GM21528 (cell line): Measurements from ENCODE around the gene ATP2B3.

ENCODE experiments used
- ATAC-seq: cut with Tn5 transposase; IDR thresholded peaks from one replicate; pipeline ENCODE4 v1.9.1; 2021; ENCODE audit warnings: mild to moderate bottlenecking, moderate library complexity; ENCODE audit not compliant: unreplicated experiment, low FRiP score

ATP2B3 gene

DNA sequence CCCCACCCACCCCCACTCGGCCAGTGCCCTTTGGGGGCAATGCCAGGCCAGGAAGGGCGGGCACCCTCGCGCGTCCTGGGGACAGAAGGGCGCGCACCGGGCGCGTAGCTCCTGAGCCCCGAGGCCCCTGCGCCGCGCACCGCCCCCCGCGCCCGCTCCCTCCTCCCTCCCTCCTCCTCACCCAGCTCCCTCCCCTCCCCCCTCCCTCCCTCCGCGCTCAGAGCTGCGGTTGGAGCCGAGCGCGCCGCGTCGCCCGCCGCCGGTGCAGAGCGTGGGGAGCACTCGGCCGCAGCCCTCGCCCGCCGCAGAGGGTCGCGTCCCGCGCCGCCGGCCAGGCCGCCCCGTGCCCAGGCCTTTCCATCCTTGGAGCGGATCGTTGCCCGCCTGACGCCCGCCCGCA, at the start of gene ATP2B3:
Gene ATP2B3 (plus strand): TSS at position 220 of the 400 bp plus-strand sequence. CDS start 18,606 bp downstream, outside the sequence.
- ATAC-seq: no peak

DNA sequence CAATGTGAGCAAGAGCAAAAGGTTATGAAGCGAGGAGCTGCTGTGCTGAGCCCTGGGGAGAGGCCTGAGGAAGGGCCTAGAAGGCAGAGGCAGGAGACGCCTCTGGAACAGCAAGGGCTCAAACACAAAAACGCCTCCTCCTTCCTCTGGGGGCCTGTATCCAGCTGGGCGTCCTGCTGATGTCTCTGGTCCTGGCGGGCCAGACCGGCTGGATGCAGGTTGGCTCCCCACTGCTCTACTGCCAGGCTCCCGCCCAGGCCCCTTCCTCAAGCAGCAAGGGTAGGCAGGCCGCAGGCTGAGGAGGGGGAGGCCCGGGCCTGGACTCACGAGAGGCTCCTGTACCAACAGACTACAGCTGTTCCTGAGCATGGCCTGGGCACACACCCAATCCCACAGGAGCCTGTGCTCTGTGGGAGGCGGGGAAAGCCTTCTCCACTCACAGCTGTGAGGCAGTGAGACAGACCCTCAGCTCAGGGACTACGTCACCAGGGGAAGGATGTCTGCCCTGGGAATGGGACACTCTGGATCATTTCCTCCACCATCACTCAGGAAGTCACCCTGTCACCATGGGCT, 49.3 kb upstream of the ATP2B3 start:
- no peak for ATAC-seq

DNA sequence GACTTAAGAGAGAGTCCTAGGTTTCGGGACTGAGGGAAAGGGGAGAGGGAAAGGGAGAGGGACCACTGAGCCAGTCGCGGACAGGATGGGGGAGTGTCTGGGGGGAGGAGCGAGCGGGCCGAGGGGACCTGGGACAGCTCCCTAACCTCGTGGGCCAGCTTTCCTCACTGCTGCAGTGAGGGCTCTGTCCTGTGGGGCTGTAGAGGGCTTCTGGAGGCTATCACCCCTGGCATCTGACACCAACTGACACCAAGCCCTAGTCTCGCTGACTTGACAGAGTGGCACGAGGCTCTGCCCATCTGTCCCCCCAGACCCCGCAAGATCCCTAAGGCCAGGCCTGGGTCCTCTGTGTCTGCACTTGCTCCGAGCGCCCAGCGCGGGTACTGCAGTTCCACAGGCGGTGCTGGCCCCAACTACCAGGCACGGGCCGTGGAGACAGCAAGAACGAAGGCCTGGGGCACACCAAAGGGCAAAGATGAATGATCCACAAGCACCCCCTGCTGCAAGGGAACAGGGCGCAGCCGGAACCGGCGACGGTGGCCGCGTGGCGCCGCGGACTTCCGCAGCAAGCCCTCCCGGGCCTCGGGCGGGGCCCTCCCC, 47.5 kb upstream of the ATP2B3 start:
- ATAC-seq: peak; percentile 52

DNA sequence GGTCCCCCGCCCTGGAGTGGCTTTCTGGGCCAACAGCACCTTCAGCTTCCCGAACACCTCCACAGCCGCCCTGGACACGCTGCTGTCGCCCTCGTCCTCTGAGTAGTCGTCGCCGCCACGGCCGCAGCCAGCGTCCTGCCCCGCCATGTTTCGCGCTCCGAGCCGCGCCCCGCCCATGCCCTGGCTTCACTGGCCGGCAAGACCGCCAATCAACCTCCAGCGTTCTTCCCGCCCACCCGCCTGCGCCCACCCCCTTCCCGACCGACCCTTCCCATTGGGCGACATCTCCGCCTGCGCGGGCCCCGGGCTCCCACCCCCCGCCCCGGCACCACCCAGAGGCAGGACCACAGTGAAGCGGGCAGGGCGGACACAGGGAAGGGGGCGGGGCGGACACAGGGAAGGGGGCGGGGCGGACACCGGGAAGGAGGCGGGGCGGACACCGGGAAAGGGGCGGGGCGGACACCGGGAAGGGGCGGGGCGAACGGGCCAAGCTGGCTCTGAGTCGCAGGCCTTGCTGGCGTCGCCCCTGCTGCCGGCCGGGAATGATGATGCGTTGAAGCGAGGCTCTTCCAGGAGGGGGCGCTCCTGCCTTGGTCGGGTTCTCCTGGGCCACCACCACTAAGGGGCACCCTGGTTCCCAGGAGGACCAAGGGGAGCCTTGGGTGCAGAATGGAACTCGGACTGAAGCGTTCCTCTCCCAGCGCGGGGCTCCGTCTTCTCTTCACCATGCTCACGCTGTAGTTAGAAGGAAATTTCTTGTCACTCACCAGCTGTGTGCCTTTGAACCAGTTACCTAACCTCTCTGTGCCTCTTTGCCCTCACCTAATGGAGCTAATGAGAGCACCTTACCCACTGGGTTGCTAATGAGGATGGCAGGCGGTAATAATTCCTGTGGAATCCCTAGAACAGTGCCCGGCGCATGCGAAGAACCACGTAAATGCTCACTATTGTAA, 46.8 kb upstream of the ATP2B3 start, which contains the start of gene HAUS7:
Gene HAUS7 (minus strand): TSS at position 166 of the 953 bp plus-strand sequence. CDS start 19 bp downstream, at position 147.
- ATAC-seq: peak; percentile 81

DNA sequence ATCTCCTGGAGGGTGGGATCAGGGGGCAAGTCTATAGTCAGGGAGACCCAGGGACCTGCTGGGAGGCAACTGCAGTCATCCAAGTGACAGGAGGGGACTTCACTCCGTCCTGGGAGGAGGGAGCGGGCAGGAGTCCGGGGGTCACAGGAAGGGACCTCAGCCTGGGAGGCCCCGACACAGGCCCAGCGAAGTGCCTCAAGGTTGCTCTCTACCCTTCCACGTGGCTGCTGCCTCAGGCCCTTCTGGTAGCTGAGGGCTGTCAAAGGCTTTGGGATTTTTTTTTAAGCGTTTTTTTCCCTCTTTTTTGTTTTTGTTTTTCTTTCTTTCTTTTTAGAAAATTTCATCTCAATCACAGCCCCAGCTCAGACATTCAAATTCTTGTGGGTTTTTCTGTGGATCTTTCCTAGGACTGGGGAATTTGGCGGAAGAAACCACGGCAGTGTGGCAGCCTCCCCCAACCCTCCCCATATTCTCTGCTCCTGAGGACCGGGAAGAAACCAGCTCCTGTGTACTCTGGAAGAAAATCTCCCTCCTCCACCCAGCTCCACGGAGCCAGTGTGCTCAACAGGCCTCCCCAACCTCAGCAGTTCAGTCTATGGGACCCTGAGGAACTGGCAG, 45.7 kb upstream of the ATP2B3 start:
- no peak for ATAC-seq

DNA sequence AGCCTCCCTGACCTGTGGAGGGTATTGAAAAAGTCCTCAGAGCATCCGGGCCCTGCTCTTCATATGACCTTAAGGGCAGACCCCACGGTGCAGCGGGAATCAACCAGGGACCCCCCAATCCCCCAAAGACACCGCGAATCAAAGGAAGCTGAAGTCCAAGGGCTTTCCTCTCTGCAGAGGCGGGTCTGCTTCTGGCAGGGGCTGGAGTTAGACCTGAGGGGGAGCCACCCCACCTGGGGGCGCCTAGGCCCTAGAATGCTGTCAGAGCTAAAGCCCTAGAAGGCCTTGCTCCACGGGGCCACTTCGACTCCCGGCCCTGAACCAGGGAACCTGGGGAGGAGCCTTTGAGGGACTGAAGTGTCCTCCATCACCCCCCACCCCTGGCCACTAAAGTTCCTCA, 44.3 kb upstream of the ATP2B3 start:
- ATAC-seq: no peak

DNA sequence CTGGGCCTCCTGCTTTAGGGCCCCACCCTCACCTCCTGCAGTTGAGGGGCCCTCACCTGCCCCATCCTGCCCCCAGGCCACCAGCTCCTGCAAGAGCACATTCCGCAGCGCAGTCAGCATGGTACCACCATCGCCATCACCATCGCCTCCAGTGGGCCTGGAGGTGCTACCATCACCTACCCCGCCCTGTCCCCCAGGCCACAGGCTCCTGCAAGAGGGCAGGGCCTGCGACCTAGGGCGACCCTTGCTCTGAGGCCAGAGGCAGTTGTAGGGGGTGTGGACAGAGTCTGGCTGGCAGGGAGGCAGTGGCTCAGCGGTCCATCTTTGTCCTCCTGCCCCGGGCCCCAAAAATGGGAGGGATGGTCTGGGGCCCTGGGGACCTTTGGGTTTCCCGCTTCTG, 43.2 kb upstream of the ATP2B3 start:
- ATAC-seq: no peak

DNA sequence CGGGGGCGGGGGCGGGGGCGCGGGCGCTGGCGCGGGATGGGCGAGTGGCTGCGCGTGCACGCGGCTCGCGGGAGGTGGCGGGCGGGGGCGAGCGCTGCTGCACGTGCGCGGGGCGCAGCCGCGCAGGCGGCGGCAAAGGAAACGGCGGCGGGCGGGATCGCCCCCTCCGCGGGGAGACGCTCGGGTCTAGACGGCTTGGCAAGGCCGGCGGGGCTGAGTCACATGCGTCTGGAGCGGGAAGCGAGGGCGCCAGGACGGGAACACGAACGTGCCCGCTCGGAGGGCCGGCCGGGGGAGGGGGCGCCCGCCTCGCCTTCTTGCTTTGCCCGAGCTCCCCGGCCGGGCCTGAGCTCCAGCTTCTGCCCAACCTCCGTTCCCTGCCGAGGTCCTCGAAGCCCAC, 42.7 kb upstream of the ATP2B3 start:
- no peak for ATAC-seq

DNA sequence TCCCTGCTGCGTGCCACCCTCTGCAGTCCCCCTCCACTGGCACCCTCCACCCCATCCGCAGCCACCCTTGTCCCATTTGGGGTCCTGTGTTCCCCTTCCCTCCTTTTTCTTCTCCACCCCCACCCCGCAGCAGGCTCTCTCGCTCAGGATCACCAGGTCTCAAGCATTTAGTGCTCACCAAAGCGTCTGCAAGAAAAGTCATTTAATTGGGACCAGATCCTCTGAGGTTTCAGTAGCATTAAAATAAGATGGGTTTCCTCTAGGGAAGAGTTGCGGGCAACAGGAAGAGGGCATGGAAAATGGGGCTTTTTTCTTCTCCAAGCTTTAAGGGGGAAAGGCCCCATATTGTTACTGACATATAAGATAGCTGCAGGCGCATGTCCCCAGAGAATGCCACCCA, 42.2 kb upstream of the ATP2B3 start:
- no peak for ATAC-seq

DNA sequence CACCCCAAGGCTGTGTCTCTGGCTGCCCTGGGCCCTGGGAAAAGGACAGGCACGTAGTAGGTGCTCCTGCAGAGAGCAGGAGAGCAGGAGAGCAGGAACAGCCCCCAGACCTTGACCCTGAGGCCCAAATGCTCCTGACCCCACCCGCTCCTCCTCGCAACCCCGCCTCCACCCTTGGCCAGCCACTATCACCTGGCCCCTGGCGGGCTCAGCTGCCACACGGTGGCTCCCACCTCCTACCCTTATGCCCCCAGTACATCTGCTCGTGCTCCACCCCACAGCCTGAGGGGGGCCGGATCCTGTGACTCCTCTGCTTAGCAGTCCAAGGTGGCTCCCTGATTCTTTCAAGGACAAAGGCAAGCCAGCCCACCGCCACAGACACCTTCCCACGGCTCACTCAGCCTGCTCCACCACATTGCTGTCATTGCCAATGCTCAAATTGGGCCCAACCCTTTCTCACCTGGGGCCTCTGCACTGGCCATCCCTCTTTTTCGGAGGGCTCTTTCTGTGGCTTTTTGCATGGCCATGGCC, 41.6 kb upstream of the ATP2B3 start:
- no peak for ATAC-seq

DNA sequence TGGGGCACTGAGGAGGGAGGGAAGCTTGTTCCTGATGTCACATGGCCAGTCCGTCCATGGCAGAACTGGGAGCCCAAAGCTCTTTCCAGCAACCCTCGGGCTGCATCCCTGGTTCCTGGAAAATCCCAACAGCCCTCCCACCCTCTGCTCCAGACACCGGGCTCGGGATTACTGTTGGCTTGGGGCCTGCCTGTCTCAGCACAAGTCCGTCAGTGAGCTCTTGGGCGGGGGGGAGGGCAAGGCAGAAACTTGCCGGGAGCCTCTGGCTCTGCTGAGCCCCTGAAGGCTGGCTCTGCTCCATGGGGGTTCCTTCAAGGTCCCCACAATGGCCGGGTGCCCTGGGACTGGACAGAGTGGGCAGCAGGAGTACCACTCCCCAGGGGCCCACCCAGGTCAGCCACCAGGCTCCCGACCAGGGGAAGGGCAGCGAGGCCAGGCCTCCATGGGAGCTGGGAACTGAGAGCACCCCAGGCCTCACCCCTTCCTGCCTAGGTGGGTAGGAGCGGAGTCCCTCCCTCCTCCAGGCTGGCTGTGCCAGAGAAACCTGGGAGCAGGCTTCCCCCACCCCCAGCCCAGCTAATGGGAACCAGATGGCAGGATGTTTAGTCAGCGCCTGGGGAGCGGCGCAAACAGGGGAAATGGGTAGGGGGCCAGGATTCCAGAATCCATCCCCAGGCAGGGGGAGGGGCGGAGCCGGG, 40.6 kb upstream of the ATP2B3 start:
- no peak for ATAC-seq

DNA sequence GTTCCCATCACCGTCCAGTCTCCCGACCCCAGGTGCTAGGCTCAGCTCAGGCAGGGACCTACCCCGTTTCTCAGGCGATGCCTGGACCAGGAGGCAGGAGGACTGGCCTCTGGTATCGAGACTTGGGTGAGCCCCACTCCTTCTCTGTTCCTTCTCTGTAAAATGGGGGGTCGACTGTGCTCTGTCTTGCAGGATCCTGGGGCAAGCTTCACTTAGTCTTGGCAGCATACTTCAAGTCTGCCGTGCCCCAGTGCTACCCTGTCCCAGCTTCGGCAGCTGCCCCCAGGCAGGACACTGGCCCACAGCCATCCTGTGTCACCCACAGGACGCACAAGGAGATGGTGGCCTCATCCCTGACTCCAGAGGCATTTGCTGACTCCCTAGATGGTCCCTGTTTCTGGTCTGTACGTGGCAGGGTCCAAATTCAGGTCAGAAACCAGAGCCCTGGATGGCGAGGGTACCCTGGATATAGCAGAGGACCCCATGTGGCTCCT, 40.0 kb upstream of the ATP2B3 start:
- no peak for ATAC-seq

DNA sequence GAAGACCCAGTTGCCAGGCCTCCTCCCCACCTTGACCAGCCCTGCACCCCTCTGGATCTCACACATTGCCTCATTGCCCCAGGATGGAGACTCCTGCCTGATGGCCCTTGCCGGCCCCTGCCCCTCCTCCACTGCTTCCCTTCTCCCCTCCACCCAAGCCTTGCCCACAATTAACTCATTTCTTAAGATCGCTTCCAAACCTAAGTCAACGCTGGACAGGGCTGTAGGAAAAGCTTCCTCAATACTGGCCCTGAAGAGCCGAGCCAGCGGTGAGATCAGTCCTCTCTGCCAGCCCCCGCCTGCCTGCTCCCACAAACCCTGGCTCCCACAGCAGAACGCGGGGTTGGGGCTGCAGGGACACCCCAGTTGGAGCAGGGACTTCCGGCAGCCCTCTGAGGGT, 39.5 kb upstream of the ATP2B3 start:
- no peak for ATAC-seq

DNA sequence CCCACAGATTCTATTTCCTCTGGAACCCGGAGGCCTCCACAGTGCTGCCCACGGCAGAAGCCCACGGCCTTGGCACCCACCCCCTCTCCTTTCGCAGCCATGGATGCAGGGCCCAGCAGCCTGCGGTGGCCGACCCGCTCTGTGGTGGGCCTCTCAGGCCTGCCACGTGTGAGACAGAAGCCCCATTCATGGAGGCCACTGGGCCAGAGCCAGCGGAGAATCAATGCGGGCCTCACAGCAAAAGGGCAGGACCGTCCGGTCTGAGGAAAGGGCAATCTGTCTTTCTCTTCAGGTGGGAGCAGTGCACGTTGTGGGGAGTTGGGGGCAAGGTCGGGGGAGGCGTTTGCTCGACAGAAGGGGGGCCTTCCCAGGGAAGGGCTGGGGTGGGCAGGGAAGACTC, 38.7 kb upstream of the ATP2B3 start:
- ATAC-seq: no peak

DNA sequence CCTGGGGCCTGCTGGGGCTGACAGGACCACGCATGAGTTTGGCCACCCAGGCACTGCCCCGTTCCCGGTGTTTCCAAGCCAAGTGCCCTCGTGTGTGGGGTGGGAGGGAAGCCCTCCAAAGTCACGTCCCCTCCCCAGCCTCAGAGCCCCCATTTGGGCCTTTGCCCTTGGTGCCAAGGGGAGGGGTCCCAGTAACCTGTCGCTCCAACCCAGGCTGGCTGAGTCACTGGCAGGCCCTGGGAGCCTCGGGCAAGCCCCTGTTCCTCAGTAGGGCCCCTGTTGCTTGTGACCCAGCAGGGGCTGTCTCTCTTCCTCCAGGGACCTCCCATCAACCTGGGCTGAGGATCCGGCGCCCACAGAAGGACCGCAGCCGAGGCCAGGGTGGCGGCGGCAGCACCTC, 36.4 kb upstream of the ATP2B3 start:
- ATAC-seq: no peak

DNA sequence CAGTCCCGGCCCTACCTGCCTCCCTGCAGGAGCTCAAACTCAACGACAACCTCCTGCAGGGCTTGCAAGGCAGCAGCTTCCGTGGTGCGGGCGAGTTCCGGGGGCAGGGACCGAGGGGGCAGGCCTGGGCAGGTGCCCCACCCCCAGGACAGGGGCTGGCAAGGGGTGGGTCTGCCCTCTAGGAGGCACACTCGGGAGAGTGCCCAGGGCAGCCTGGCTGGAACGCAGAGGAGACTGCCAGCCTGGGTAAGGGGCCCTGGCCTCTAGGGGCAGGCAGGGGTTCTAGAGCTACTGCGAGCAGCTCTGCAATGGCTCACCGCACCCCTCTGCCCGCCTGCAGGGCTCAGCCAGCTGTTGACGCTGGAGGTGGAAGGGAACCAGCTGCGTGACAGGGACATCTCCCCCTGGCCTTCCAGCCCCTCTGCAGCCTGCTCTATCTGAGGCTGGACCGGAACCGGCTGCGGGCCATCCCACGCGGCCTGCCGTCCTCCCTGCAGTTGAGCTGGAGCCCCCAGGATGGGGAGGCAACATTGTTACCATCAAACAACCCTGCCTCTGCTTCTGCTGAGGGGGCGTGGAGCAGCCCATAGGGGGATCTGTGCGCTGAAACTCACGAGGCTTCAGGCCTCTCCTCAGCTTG, 34.9 kb upstream of the ATP2B3 start:
- ATAC-seq: no peak

DNA sequence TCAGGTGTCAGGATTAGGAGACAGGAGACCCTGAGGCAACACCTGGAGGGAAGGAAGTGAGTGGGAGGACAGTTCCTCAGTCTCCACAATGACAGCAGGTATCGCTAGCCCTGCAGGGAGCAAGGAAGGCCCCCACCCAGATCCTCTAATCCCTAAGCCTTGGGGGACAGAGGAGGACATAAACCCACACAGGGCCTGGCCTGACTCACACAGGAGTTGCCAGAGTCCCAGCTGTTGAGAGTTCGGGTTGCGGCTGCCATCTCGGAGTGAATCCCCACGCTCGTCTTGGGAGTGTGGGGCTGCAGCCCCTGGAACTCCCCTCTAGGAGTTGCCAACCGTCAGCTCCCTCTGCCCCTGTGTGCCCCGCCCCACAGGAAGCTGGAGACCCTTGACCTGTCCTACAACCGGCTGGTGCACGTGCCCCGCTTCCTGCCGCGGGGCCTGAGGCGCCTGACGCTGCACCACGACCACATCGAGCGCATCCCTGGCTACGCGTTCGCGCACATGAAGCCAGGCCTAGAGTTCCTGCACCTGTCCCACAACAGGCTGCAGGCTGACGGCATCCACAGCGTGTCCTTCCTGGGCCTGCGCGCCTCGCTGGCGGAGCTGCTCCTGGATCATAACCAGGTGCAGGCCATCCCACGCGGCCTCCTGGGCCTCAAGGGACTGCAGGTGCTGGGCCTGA, 31.9 kb upstream of the ATP2B3 start:
- ATAC-seq: no peak

DNA sequence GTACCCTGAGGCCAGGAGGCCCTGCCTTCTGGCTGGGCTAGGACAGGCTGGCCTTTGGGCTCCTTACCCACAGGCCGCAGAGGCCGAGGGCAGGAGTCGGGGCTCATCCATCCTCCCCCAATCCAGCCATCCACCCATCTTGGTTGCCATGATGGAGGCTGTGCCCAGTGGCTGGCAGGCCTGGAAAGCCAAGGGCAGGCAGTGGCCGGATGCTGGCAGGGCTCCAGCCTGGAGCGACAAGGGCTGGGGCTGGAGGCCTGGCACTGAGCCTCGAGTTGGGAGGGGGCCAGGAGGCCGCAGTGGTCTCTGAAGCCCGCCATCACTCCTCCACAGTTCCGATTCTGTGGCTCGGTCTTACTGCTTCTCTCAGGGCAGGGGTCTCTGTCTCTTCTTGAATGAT, 31.3 kb upstream of the ATP2B3 start:
- ATAC-seq: no peak

DNA sequence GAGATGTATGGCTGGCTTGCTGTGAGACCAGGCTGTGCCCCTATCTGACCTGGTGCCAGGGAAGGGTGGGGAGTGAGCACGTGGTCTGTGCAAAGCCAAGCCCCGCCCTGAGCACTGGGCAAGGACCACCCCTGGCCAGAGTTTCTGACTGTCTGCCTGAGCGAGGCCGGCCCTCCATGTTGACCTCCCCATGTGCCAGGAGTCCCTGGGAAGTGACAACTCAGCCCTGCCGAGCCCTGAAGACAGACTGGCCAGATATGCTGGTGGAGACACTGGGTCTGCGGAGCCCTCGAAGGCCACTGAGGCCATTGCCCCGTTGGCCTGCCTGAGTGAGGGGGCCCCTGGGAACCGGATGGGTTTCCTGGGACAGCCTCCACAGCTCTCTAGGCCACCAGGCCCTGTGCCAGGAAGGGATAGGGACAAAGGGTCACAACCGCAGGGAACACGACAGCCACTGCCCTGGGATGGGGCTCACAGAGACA, 29.8 kb upstream of the ATP2B3 start:
- no peak for ATAC-seq
